Measurements from ENCODE around the gene PUSL1.

Gene PUSL1

DNA sequence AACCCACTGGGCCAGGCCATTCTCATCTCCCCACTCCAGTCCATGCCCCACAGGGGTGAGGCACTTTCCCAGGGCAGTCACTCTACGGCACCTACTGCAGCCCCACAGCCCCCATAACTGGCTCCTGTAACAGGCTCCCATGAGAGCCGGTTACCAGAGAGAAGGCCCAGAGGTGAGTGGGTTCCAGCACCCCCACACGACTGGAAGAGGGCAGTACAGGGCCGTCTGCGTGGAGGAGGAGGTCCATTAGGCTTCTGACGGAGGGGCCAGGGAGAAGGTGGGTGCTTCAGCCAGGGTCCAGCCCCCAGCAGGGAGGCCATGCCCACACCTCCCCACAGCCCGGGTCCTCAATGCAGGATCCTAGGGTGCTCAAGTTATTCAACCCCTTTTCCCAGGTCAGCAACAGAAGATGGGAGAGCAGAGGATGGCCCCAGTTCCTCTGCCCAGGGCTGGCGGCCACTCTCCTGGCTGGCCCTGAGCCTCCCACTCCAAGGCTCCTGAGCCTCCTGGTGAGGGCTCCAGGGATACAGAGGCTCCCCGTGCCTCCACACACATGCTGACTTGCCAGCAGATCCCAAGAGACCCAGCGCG lies 2.2 kb upstream of the PUSL1 start:
- Histone ChIP-seq H3K27me3 (ENCODE audit: control insufficient read depth in 1 of 2, insufficient read depth in 2 of 2, low read length in 2 of 2) (no peaks in the 10 kb centered on the region), H3K27ac (ENCODE audit: low read length) (peak overlapping the region; percentile 71), H3K9me3 (ENCODE audit: control insufficient read depth in 2 of 2, low read length in 2 of 2) (no peaks in the 10 kb centered on the region), H3K4me1 (ENCODE audit: control insufficient read depth, insufficient read depth, low read length) (peaks cover 57% of the 10 kb centered on the region), H3K36me3 (ENCODE audit: control insufficient read depth in 2 of 2, insufficient read depth in 2 of 2, low read length in 2 of 2) (peaks cover 0 to 3% of the 10 kb centered on the region in 2 donors), H3K4me3 (ENCODE audit: low read length in 2 of 2) (peak overlapping the region; percentile 75 to 83), H3K9ac (ENCODE audit: low read length in 2 of 2) (peak overlapping the region; percentile 37 to 51)

DNA sequence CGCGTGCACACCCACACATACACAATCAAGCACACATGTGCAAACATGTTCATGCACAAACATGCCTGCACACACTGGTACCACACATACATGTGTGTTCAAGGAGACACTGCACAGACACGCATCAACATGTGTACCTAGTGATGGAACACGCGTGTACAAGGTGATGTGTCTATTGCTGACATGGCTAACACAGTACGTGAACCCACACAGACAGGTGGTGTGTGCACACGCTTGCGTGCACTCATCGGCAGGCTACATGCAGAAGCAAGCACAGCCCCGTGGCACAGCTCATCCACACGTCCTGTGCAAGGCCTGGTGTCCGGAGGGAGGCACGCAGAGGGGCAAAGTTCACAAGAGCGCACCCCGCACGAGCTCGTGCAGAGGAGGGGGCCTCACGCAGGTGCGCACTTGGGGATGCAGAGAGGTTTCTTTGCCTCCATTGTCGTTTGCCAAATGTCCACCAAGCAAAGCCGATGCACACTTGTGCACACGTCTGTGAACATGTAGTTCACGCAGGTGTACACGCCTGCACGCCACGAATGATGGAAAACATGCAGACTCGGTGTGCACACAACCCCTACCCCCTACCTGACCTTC lies 1.6 kb upstream of the PUSL1 start:
- no peak overlapping the region for H3K27ac ChIP-seq (ENCODE audit: low read length)

DNA sequence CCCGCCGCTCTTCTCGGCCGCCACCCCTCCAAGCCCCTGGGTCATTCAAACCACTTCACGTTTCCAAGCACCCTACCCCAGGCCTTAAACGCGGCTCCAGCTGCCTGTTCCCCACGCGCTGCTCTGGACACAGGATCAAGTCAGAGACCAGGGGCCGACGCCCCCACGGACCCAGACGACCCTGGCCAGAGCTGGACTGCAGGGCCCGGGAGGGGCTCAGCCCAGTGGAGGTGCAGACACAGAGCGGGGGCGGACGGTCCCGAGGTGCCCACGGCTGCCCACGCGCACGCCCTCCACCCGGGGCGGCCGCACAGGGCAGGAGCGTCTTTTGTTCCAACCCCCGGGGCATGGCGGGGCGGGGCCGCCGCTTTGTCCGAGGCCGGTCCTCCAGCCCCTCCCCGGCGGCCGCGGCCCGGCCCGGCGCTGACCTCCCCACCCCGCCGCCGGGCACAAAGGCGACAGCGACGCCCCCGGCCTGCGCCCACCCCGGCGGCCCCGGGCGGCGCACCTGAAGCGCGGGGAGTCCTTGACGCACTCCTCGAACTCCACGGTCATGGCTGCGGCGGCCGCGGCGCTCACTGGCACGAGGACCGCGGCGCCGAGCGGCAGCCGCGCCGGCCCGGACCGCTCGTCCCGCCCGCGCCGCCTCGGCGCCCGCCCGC lies 1.0 kb upstream of the PUSL1 start:
- H3K9me3 ChIP-seq (ENCODE audit: control insufficient read depth in 2 of 2, low read length in 2 of 2), result no peaks in the 10 kb centered on the region
- H3K9ac ChIP-seq (ENCODE audit: low read length in 2 of 2), result peak overlapping the region; percentile 33 to 51
- H3K4me1 ChIP-seq (ENCODE audit: control insufficient read depth, insufficient read depth, low read length), result peaks cover 57% of the 10 kb centered on the region
- H3K27ac ChIP-seq (ENCODE audit: low read length), result peak overlapping the region; percentile 37
- no peaks in the 10 kb centered on the region for H3K27me3 ChIP-seq (ENCODE audit: control insufficient read depth in 1 of 2, insufficient read depth in 2 of 2, low read length in 2 of 2)
- peak overlapping the region; percentile 75 to 83 for H3K4me3 ChIP-seq (ENCODE audit: low read length in 2 of 2)
- H3K36me3 ChIP-seq (ENCODE audit: control insufficient read depth in 2 of 2, insufficient read depth in 2 of 2, low read length in 2 of 2), result peaks cover 6 to 10% of the 10 kb centered on the region in 2 donors

More for the DNA sequence above, 1.6 kb upstream of the PUSL1 start:
- no peaks in the 10 kb centered on the region for H3K9me3 ChIP-seq (ENCODE audit: control insufficient read depth in 2 of 2, low read length in 2 of 2)
- no peaks in the 10 kb centered on the region for H3K27me3 ChIP-seq (ENCODE audit: control insufficient read depth in 1 of 2, insufficient read depth in 2 of 2, low read length in 2 of 2)
- H3K4me3 ChIP-seq (ENCODE audit: low read length in 2 of 2), result peak overlapping the region; percentile 75 to 83
- peaks cover 5 to 9% of the 10 kb centered on the region in 2 donors for H3K36me3 ChIP-seq (ENCODE audit: control insufficient read depth in 2 of 2, insufficient read depth in 2 of 2, low read length in 2 of 2)
- H3K9ac ChIP-seq (ENCODE audit: low read length in 2 of 2), result peak overlapping the region; percentile 37 to 51
- peaks cover 57% of the 10 kb centered on the region for H3K4me1 ChIP-seq (ENCODE audit: control insufficient read depth, insufficient read depth, low read length)

DNA sequence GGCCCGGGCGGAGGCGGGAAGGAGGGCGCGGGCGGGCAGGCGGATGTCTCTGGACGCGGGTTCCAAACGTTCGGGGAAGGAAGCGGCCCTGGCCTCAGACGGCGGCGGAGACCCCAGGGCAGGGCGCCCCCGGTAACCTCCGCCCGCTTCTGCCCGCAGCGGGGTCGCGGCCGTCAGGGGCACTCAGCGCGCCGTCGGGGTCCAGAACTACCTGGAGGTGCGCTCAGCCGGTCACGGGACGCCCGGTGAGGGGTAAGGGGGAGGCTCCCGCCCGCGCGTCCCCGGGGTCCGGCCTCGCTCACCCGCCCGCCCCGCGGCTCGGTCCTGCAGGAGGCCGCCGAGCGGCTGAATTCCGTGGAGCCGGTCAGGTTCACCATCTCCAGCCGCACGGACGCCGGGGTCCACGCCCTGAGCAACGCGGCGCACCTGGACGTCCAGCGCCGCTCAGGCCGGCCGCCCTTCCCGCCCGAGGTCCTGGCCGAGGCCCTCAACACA lies 406 bp downstream of the PUSL1 start:
- H3K4me3 ChIP-seq (ENCODE audit: low read length in 2 of 2), result peak overlapping the region; percentile 55 to 77
- peak overlapping the region; percentile 68 to 73 for H3K9ac ChIP-seq (ENCODE audit: low read length in 2 of 2)
- H3K36me3 ChIP-seq (ENCODE audit: control insufficient read depth in 2 of 2, insufficient read depth in 2 of 2, low read length in 2 of 2), result peaks cover 15 to 19% of the 10 kb centered on the region in 2 donors
- H3K27me3 ChIP-seq (ENCODE audit: control insufficient read depth in 1 of 2, insufficient read depth in 2 of 2, low read length in 2 of 2), result no peaks in the 10 kb centered on the region
- peaks cover 51% of the 10 kb centered on the region for H3K4me1 ChIP-seq (ENCODE audit: control insufficient read depth, insufficient read depth, low read length)
- H3K9me3 ChIP-seq (ENCODE audit: control insufficient read depth in 2 of 2, low read length in 2 of 2), result no peaks in the 10 kb centered on the region
- peak overlapping the region; percentile 77 for H3K27ac ChIP-seq (ENCODE audit: low read length)

DNA sequence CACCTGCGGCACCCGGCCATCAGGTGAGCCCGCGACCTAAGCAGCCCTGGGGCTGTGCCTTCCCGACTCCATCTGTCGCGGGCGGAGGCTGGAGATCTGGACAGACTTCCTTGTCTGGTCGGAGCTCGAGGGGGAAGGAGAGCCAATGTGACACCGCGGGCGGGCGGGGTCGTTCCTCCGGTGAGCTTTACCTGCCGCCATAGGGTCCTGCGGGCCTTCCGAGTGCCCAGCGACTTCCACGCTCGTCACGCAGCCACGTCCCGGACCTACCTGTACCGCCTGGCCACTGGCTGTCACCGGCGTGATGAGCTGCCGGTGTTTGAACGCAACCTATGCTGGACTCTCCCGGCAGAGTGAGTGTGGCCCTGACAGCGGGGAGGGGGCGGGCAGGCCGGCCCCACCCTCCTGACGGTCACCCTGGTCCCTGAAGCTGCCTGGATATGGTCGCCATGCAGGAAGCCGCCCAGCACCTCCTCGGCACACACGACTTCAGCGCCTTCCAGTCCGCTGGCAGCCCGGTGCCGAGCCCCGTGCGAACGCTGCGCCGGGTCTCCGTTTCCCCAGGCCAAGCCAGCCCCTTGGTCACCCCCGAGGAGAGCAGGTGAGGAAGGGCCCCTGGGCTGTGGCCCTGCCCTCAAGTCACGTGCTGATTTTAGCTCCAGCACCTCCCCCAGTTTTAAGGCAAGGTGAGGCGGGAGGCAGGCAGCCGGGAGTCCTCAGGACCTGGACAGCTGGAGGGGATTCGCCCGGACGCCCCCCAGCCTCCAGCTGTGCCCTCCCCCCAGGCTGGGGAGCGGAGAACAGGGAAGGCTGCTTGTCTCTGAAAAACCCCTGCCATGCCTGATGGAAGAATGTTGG lies 1.1 kb downstream of the PUSL1 start:
- Histone ChIP-seq H3K4me3 (ENCODE audit: low read length in 2 of 2) (peak overlapping the region; percentile 55 to 77), H3K36me3 (ENCODE audit: control insufficient read depth in 2 of 2, insufficient read depth in 2 of 2, low read length in 2 of 2) (peaks cover 21 to 24% of the 10 kb centered on the region in 2 donors), H3K9ac (ENCODE audit: low read length in 2 of 2) (peak overlapping the region; percentile 36 to 73), H3K27me3 (ENCODE audit: control insufficient read depth in 1 of 2, insufficient read depth in 2 of 2, low read length in 2 of 2) (no peaks in the 10 kb centered on the region), H3K27ac (ENCODE audit: low read length) (peak overlapping the region; percentile 77), H3K4me1 (ENCODE audit: control insufficient read depth, insufficient read depth, low read length) (peaks cover 44% of the 10 kb centered on the region), H3K9me3 (ENCODE audit: control insufficient read depth in 2 of 2, low read length in 2 of 2) (no peaks in the 10 kb centered on the region)

DNA sequence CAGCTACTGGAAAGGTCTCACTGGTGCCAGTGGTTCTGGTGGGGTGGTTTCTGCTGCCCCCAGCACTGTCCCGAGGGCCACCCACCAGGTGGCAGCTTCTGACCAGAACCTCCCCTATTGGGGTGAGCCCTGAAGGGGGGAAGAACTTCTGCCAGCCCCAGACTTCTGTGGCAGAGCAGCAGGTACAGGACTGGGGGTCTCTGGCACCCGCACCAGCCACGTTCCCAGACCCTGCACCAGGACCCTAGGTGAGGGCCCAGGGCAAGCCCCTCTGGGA lies 1.6 kb downstream of the PUSL1 start:
- Histone ChIP-seq H3K9me3 (ENCODE audit: control insufficient read depth in 2 of 2, low read length in 2 of 2) (no peaks in the 10 kb centered on the region), H3K27ac (ENCODE audit: low read length) (peak overlapping the region; percentile 77), H3K36me3 (ENCODE audit: control insufficient read depth in 2 of 2, insufficient read depth in 2 of 2, low read length in 2 of 2) (peaks cover 26 to 27% of the 10 kb centered on the region in 2 donors), H3K4me1 (ENCODE audit: control insufficient read depth, insufficient read depth, low read length) (peaks cover 38% of the 10 kb centered on the region), H3K27me3 (ENCODE audit: control insufficient read depth in 1 of 2, insufficient read depth in 2 of 2, low read length in 2 of 2) (no peaks in the 10 kb centered on the region), H3K9ac (ENCODE audit: low read length in 2 of 2) (no peak overlapping the region), H3K4me3 (ENCODE audit: low read length in 2 of 2) (no peak overlapping the region)

DNA sequence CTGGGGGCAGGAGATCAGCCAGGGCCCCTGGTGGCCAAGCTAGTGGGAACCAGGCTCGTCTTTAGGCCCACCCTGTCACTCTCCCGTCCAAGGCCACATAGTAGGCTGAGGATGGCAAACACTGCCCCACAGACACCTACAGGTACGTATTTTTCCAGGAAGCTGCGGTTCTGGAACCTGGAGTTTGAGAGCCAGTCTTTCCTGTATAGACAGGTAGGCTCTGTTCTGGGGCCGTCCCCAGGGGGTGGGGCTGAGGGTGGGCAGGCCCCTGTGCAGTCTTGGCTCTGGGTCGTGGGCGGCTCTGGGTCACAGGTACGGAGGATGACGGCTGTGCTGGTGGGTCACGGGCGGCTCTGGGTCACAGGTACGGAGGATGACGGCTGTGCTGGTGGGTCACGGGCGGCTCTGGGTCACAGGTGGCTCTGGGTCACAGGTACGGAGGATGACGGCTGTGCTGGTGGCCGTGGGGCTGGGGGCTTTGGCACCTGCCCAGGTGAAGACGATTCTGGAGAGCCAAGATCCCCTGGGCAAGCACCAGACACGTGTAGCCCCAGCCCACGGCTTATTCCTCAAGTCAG lies 2.2 kb downstream of the PUSL1 start:
- no peaks in the 10 kb centered on the region for H3K9me3 ChIP-seq (ENCODE audit: control insufficient read depth in 2 of 2, low read length in 2 of 2)
- H3K4me3 ChIP-seq (ENCODE audit: low read length in 2 of 2), result no peak overlapping the region
- H3K36me3 ChIP-seq (ENCODE audit: control insufficient read depth in 2 of 2, insufficient read depth in 2 of 2, low read length in 2 of 2), result peaks cover 28 to 29% of the 10 kb centered on the region in 2 donors
- no peak overlapping the region for H3K9ac ChIP-seq (ENCODE audit: low read length in 2 of 2)
- H3K27me3 ChIP-seq (ENCODE audit: control insufficient read depth in 1 of 2, insufficient read depth in 2 of 2, low read length in 2 of 2), result no peaks in the 10 kb centered on the region
- peak overlapping the region; percentile 77 for H3K27ac ChIP-seq (ENCODE audit: low read length)
- H3K4me1 ChIP-seq (ENCODE audit: control insufficient read depth, insufficient read depth, low read length), result peaks cover 33% of the 10 kb centered on the region

DNA sequence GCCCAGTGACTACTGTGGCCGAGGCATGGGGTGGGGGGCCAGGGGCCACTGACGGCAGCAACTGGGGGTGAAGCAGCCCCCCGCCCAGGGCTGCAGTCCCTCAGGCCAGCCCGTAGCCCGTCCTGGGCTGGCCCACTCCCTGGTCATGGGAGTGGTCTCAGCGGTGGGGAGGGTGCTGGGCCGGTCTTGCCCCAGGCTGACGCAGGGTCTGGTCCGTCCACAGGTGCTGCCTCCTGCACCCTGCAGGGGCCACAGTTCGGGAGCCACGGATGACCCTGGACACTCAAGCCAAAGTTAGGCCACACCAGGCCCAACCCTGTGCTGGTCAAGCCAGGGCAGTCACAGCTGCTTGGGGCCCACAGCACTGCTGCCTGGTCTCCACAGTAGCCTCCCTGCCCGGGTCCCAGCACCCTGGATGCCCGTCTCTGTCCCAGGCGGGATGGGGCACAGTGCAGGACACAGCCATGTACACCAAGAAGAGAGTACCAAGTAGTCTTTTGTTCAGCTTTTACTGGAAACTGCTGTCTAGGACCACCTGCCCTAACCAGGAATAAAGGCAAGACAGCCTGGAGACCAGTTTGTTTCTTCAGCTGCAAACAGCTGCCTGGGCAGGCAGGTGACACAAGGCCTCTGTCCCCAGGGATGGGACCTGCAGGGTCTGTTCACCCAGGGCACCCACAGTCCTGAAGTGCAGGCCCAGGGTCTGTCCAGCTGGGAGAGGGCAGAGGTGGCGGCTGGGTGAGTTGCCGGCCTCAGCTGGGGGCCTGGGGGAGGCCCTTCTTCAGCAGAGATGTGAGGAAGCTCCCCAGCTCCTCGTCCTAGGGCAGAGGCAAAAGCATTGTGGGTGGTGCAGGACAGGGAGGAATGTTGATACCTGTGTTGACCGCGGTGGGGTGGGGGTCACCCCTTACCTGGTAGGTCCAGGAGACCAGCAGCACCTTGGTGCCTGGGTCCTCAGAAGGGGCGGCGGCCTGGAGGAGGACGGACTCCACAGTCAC lies 3.0 kb downstream of the PUSL1 start:
- Histone ChIP-seq H3K36me3 (ENCODE audit: control insufficient read depth in 2 of 2, insufficient read depth in 2 of 2, low read length in 2 of 2) (peaks cover 28 to 29% of the 10 kb centered on the region in 2 donors), H3K27ac (ENCODE audit: low read length) (no peak overlapping the region), H3K4me3 (ENCODE audit: low read length in 2 of 2) (no peak overlapping the region), H3K9ac (ENCODE audit: low read length in 2 of 2) (no peak overlapping the region), H3K9me3 (ENCODE audit: control insufficient read depth in 2 of 2, low read length in 2 of 2) (no peaks in the 10 kb centered on the region), H3K4me1 (ENCODE audit: control insufficient read depth, insufficient read depth, low read length) (peaks cover 29% of the 10 kb centered on the region), H3K27me3 (ENCODE audit: control insufficient read depth in 1 of 2, insufficient read depth in 2 of 2, low read length in 2 of 2) (no peaks in the 10 kb centered on the region)

DNA sequence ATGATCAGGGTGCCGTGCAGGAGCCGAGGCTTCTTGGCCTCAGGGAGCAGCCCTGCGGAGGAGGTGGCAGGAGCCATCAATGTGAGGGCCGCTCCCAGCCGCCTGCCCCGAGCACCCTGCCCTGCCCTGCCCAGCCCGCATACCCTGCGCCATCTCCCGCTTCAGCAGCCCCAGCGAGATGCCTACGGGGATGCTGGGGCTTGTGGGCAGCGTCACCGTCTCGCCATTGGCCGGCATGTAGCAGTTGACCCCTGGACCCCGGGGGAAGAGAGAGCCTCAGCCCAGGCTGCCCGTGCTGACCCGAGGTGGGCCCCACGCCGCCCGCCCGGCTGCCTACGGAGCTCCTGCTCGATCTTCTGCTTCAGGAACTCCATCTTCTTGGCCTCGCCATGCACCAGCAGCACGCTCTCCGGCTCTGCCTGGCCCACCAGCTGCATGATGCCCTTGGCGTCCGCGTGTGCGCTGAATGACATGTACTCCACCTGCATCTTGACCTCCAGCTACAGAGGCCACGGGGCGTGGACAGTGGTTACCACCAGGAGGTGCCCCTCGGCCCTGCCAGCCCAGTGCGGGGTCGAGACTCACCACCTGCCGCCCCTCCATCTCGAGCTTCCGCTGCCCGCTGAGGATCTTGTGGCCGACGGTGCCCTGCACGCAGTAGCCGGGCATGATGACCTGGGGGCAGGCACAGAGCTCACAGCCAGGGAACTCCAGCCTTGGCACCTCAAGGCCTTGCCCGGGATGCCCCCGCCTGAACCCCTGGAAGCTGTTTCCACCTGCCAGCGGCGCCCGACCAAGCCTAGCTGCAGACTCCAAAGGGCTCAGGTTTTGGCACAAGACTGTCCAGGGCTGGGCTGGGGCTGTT lies 4.3 kb downstream of the PUSL1 start:
- no peak overlapping the region for H3K9ac ChIP-seq (ENCODE audit: low read length in 2 of 2)
- H3K36me3 ChIP-seq (ENCODE audit: control insufficient read depth in 2 of 2, insufficient read depth in 2 of 2, low read length in 2 of 2), result peaks cover 28 to 29% of the 10 kb centered on the region in 2 donors
- no peaks in the 10 kb centered on the region for H3K9me3 ChIP-seq (ENCODE audit: control insufficient read depth in 2 of 2, low read length in 2 of 2)
- no peak overlapping the region for H3K27ac ChIP-seq (ENCODE audit: low read length)
- no peak overlapping the region for H3K4me3 ChIP-seq (ENCODE audit: low read length in 2 of 2)
- peaks cover 22% of the 10 kb centered on the region for H3K4me1 ChIP-seq (ENCODE audit: control insufficient read depth, insufficient read depth, low read length)
- no peaks in the 10 kb centered on the region for H3K27me3 ChIP-seq (ENCODE audit: control insufficient read depth in 1 of 2, insufficient read depth in 2 of 2, low read length in 2 of 2)
